K562 (cell line): ENCODE results near the gene HSPA1L. TPM values are rescaled to one million over a fixed set of nuclear protein-coding genes. Genes with fewer than 3 reads are reported as not detected.
A peak's percentile ranks its signal among the peaks of the same experiment; 100 is the strongest.

Experiments used
- ASH1L ChIP-seq: fragments of 450-650 bp; IDR thresholded peaks from 2 replicates; pipeline ENCODE4 v1.6.1; 2018; ENCODE audit warnings: borderline replicate concordance, mild to moderate bottlenecking, low read depth; ENCODE audit not compliant: partially characterized antibody
- ETS1 ChIP-seq: conservative IDR thresholded peaks from 2 replicates; pipeline ENCODE4 v1.6.1; 2011; ENCODE audit warnings: low read depth, mild to moderate bottlenecking, low read length; ENCODE audit not compliant: control insufficient read depth
- ILF3 ChIP-seq: fragments of 450-650 bp; IDR thresholded peaks from 2 replicates; pipeline ENCODE4 v1.6.1; 2018; ENCODE audit warnings: antibody characterized with exemption, mild to moderate bottlenecking, moderate library complexity, borderline replicate concordance
- RNF219 ChIP-seq: fragments of 250-450 bp; sonication (Bioruptor Pico); IDR thresholded peaks from 2 replicates; pipeline ENCODE4 v1.5.0; 2022; ENCODE audit warnings: mild to moderate bottlenecking
- XRCC3 ChIP-seq: fragments of 450-650 bp; IDR thresholded peaks from 2 replicates; pipeline ENCODE4 v1.6.1; 2017; ENCODE audit warnings: mild to moderate bottlenecking, moderate library complexity
- ZNF408 ChIP-seq: fragments of 250-450 bp; sonication (Bioruptor Pico); IDR thresholded peaks from 2 replicates; pipeline ENCODE4 v1.4.0; 2020; ENCODE audit warnings: low read depth, mild to moderate bottlenecking, moderate library complexity
- ZNF584 ChIP-seq: fragments of 200-800 bp; sonication (Bioruptor generic); IDR thresholded peaks from 2 replicates; pipeline ENCODE4 v1.6.1; 2016; ENCODE audit warnings: low read depth, mild to moderate bottlenecking, missing genetic modification characterization, missing compliant biosample characterization
- polyA plus RNA-seq, 8 experiments: library from polyadenylated mRNA; depleted of rRNA in 4 of 8; stranded (reverse) in 5 of 8; unstranded in 3 of 8; fragments of >200 nt; fragmentation: Nextera tagmentation in 2 of 8; fragmentation: Illumina TruSeq in 1 of 8; extraction: Ambion mirVana in 2 of 8; extraction: Trizol in 1 of 8; gene quantifications; 2 replicates each; pipeline versions ENCODE4 v1.2.1 to v1.2.3, GENCODE V29; 2011 to 2014; ENCODE audit warnings: inconsistent platforms in 1 of 8, missing spikeins in 1 of 8
- total RNA-seq, 7 experiments: library from RNA; depleted of rRNA in 6 of 7; stranded (reverse); fragments of >200 nt in 6 of 7; fragmentation: Illumina TruSeq in 2 of 7; extraction: Trizol in 2 of 7; gene quantifications; 2 replicates each; pipeline versions ENCODE4 v1.2.1 to v1.2.3, GENCODE V29; 2011 to 2021; ENCODE audit warnings: low replicate concordance in 1 of 7
- TF ChIP-seq, protein P1 (sequence below): fragments of 450-650 bp; IDR thresholded peaks from 2 replicates; pipeline ENCODE4 v1.6.1; 2016; ENCODE audit warnings: mild to moderate bottlenecking
- TF ChIP-seq, protein P2 (sequence below), 3 experiments: fragments of 200-800 bp in 1 of 3; fragments of 250-450 bp in 1 of 3; fragments of 450-650 bp in 1 of 3; sonication (Bioruptor Pico) in 1 of 3; sonication (Bioruptor generic) in 1 of 3; formaldehyde crosslinking in 1 of 3; IDR thresholded peaks; 2 replicates each; pipeline versions ENCODE4 v1.6.1 to v1.8.0; 2016 to 2022; ENCODE audit warnings: mild to moderate bottlenecking in 2 of 3, missing genetic modification characterization in 2 of 3, missing compliant biosample characterization in 1 of 3, moderate library complexity in 1 of 3
- TF ChIP-seq, protein P3 (sequence below): sonication (generic); formaldehyde crosslinking; IDR thresholded peaks from 2 replicates; pipeline ENCODE4 v1.5.0; 2020; ENCODE audit warnings: missing genetic modification reagents
- TF ChIP-seq, protein P4 (sequence below): fragments of 250-450 bp; sonication (Bioruptor Pico); IDR thresholded peaks from 2 replicates; pipeline ENCODE4 v1.5.1; 2021; ENCODE audit warnings: mild to moderate bottlenecking
- TF ChIP-seq, protein P5 (sequence below): fragments of 250-450 bp; sonication (Bioruptor Pico); IDR thresholded peaks from 2 replicates; pipeline ENCODE4 v1.9.0; 2021; ENCODE audit warnings: mild to moderate bottlenecking

The HSPA1L gene
- total and polyA plus RNA-seq, 9 of the 15 experiments (the other 6 are each of a cell fraction or from before 2014, with no cell fraction given), result 0.14 to 2.1 (median 1.3) TPM

- TF ChIP-seq, protein P1, sequence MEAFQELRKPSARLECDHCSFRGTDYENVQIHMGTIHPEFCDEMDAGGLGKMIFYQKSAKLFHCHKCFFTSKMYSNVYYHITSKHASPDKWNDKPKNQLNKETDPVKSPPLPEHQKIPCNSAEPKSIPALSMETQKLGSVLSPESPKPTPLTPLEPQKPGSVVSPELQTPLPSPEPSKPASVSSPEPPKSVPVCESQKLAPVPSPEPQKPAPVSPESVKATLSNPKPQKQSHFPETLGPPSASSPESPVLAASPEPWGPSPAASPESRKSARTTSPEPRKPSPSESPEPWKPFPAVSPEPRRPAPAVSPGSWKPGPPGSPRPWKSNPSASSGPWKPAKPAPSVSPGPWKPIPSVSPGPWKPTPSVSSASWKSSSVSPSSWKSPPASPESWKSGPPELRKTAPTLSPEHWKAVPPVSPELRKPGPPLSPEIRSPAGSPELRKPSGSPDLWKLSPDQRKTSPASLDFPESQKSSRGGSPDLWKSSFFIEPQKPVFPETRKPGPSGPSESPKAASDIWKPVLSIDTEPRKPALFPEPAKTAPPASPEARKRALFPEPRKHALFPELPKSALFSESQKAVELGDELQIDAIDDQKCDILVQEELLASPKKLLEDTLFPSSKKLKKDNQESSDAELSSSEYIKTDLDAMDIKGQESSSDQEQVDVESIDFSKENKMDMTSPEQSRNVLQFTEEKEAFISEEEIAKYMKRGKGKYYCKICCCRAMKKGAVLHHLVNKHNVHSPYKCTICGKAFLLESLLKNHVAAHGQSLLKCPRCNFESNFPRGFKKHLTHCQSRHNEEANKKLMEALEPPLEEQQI, result no peak
- TF ChIP-seq ZNF408 (CRISPR knock-in tag), result no peak
- TF ChIP-seq, protein P2, sequence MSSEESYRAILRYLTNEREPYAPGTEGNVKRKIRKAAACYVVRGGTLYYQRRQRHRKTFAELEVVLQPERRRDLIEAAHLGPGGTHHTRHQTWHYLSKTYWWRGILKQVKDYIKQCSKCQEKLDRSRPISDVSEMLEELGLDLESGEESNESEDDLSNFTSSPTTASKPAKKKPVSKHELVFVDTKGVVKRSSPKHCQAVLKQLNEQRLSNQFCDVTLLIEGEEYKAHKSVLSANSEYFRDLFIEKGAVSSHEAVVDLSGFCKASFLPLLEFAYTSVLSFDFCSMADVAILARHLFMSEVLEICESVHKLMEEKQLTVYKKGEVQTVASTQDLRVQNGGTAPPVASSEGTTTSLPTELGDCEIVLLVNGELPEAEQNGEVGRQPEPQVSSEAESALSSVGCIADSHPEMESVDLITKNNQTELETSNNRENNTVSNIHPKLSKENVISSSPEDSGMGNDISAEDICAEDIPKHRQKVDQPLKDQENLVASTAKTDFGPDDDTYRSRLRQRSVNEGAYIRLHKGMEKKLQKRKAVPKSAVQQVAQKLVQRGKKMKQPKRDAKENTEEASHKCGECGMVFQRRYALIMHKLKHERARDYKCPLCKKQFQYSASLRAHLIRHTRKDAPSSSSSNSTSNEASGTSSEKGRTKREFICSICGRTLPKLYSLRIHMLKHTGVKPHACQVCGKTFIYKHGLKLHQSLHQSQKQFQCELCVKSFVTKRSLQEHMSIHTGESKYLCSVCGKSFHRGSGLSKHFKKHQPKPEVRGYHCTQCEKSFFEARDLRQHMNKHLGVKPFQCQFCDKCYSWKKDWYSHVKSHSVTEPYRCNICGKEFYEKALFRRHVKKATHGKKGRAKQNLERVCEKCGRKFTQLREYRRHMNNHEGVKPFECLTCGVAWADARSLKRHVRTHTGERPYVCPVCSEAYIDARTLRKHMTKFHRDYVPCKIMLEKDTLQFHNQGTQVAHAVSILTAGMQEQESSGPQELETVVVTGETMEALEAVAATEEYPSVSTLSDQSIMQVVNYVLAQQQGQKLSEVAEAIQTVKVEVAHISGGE (CRISPR knock-in tag; IDR thresholded peaks at IDR 0.05), result peak in 1 of 3 experiments; percentile 75; a peak in 3 of 6 replicates
- no peak for TF ChIP-seq ILF3
- TF ChIP-seq, protein P3, sequence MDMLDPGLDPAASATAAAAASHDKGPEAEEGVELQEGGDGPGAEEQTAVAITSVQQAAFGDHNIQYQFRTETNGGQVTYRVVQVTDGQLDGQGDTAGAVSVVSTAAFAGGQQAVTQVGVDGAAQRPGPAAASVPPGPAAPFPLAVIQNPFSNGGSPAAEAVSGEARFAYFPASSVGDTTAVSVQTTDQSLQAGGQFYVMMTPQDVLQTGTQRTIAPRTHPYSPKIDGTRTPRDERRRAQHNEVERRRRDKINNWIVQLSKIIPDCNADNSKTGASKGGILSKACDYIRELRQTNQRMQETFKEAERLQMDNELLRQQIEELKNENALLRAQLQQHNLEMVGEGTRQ (CRISPR knock-in tag), result peak; percentile 99
- TF ChIP-seq RNF219, result no peak
- TF ChIP-seq ZNF584 (CRISPR knock-in tag), result 0 out of 2 replicates have a peak, but pooled peaks have one; percentile 19
- no peak for TF ChIP-seq XRCC3
- TF ChIP-seq ASH1L, result peak; percentile 71
- TF ChIP-seq, protein P4, sequence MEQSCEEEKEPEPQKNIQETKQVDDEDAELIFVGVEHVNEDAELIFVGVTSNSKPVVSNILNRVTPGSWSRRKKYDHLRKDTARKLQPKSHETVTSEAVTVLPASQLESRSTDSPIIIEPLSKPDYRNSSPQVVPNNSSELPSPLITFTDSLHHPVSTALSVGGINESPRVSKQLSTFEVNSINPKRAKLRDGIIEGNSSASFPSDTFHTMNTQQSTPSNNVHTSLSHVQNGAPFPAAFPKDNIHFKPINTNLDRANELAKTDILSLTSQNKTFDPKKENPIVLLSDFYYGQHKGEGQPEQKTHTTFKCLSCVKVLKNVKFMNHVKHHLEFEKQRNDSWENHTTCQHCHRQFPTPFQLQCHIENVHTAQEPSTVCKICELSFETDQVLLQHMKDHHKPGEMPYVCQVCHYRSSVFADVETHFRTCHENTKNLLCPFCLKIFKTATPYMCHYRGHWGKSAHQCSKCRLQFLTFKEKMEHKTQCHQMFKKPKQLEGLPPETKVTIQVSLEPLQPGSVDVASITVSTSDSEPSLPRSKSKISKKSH (CRISPR knock-in tag), result no peak
- TF ChIP-seq ETS1, result peak; percentile 96
- TF ChIP-seq, protein P5, sequence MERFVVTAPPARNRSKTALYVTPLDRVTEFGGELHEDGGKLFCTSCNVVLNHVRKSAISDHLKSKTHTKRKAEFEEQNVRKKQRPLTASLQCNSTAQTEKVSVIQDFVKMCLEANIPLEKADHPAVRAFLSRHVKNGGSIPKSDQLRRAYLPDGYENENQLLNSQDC (CRISPR knock-in tag), result 0 out of 2 replicates have a peak, but pooled peaks have one; percentile 37
Measured at GRCh38 chr6:31862344-31863235, 47.5 kb upstream of the HSPA1L start, which contains the start of gene NEU1 (continued).
